GM18505 (cell line): ENCODE data around the gene ELP5.

Experiments
- ATAC-seq: cut with Tn5 transposase; IDR thresholded peaks from one replicate; pipeline ENCODE4 v1.9.1; 2021; ENCODE audit not compliant: unreplicated experiment
- POLR2A ChIP-seq: IDR thresholded peaks from 4 replicates; pipeline ENCODE4 v1.6.1; 2011; ENCODE audit warnings: borderline replicate concordance; ENCODE audit not compliant: insufficient read depth, insufficient read length; ENCODE audit errors: extremely low read depth

Gene ELP5

GRCh38 chr17:7261379-7262191 is 9.6 kb downstream of the ELP5 start:
- ATAC-seq: no peak
- TF ChIP-seq POLR2A: no peak

GRCh38 chr17:7262192-7262934 is 10.3 kb downstream of the ELP5 start, which contains the start of gene CLDN7:
CLDN7 (minus strand) TSS chr17:7262478; CDS start chr17:7262043, 435 bp downstream.
- TF ChIP-seq POLR2A: no peak
- ATAC-seq: no peak

- no peak for ATAC-seq
- TF ChIP-seq POLR2A: no peak
Observed at GRCh38 chr17:7262935-7263800, 11.2 kb downstream of the ELP5 start.

- TF ChIP-seq POLR2A: no peak
- ATAC-seq: no peak
Observed at GRCh38 chr17:7263801-7264078, 11.7 kb downstream of the ELP5 start.

- TF ChIP-seq POLR2A: no peak
- ATAC-seq: no peak
Observed at GRCh38 chr17:7266784-7267183, 14.8 kb downstream of the ELP5 start.

GRCh38 chr17:7279448-7279847 is 27.4 kb downstream of the ELP5 start:
- TF ChIP-seq POLR2A: no peak
- ATAC-seq: no peak

GRCh38 chr17:7280519-7281073 is 28.6 kb downstream of the ELP5 start:
- TF ChIP-seq POLR2A: no peak
- ATAC-seq: peak; percentile 50

GRCh38 chr17:7281074-7281952 is 29.3 kb downstream of the ELP5 start, which contains the start of gene SLC2A4:
SLC2A4 (plus strand) TSS chr17:7281718; CDS start chr17:7281935, 217 bp downstream.
- ATAC-seq: peak; percentile 49
- TF ChIP-seq POLR2A: no peak

- no peak for ATAC-seq
- TF ChIP-seq POLR2A: no peak
Observed at GRCh38 chr17:7281953-7282751, 30.1 kb downstream of the ELP5 start.

- no peak for TF ChIP-seq POLR2A
Observed at GRCh38 chr17:7282752-7283321, 30.8 kb downstream of the ELP5 start.

More at GRCh38 chr17:7282752-7283321, 30.8 kb downstream of the ELP5 start:
- no peak for ATAC-seq
